Spleen (tissue), 11 donors: ENCODE results near the gene TIAM1. TPM values are rescaled to one million over a fixed set of nuclear protein-coding genes. Genes with fewer than 3 reads are reported as not detected.
A peak's percentile ranks its signal among the peaks of the same experiment; 100 is the strongest.

Experiments used
- DNase-seq: peaks from one replicate; pipeline ENCODE4 v3.0.0-alpha.2; 2020
- H3K27ac ChIP-seq, 8 donors: fragments of 200-600 bp; sonication (generic) in 7 of 8; 1 replicate in 4 of 8; 2 replicates in 4 of 8; pipeline versions ENCODE4 v1.5.0 to v1.8.0; 2016 to 2021; ENCODE audit warnings: inconsistent platforms in 4 of 8, mild to moderate bottlenecking in 4 of 8, moderate library complexity in 1 of 8
- H3K27me3 ChIP-seq, 7 donors: fragments of 200-600 bp; sonication (generic) in 6 of 7; replicated peaks in 1 of 7; 1 replicate in 4 of 7; 2 replicates in 3 of 7; pipeline versions ENCODE4 v1.5.0 to v1.8.0; 2016 to 2021; ENCODE audit warnings: inconsistent platforms in 3 of 7, mild to moderate bottlenecking in 1 of 7
- H3K36me3 ChIP-seq, 6 donors: fragments of 200-600 bp; sonication (generic) in 5 of 6; 1 replicate in 4 of 6; 2 replicates in 2 of 6; pipeline versions ENCODE4 v1.5.0 to v1.8.0; 2016 to 2021; ENCODE audit warnings: inconsistent platforms in 2 of 6
- H3K4me1 ChIP-seq, 6 donors: fragments of 200-600 bp; sonication (generic) in 5 of 6; 1 replicate in 3 of 6; 2 replicates in 3 of 6; pipeline versions ENCODE4 v1.5.0 to v1.8.0; 2016 to 2021; ENCODE audit warnings: inconsistent platforms in 3 of 6
- H3K4me3 ChIP-seq, 8 donors: fragments of 200-600 bp; sonication (generic) in 7 of 8; 1 replicate in 4 of 8; 2 replicates in 4 of 8; pipeline versions ENCODE4 v1.5.0 to v1.8.0; 2016 to 2021; ENCODE audit warnings: inconsistent platforms in 4 of 8, mild to moderate bottlenecking in 4 of 8, moderate library complexity in 2 of 8
- H3K9me3 ChIP-seq, 8 donors: fragments of 200-600 bp; sonication (generic) in 7 of 8; 1 replicate in 4 of 8; 2 replicates in 4 of 8; pipeline versions ENCODE4 v1.5.0 to v1.8.0; 2016 to 2021; ENCODE audit warnings: inconsistent platforms in 4 of 8
- POLR2A ChIP-seq, 3 donors: fragments of 450-650 bp; IDR thresholded peaks; one replicate each; pipeline ENCODE4 v1.5.1; 2017; ENCODE audit warnings: antibody characterized with exemption in 3 of 3, mild to moderate bottlenecking in 1 of 3
- POLR2AphosphoS5 ChIP-seq, 3 donors: sonication (generic); formaldehyde crosslinking; IDR thresholded peaks; one replicate each; pipeline ENCODE4 v1.5.1; 2017; ENCODE audit warnings: antibody characterized with exemption in 3 of 3
- WGBS, 5 donors: extraction: QIAGEN DNeasy Blood & Tissue Kit in 3 of 5; methylation state at CpG; one replicate each; pipeline versions ENCODE4 v1.1.5 to v1.1.7; 2013 to 2018; 5-methylcytosine and 5-hydroxymethylcytosine counted together
- intact Hi-C: fragments of 100-400 bp; cut with DNase I; formaldehyde crosslinking; loops from one replicate; pipeline ENCODE4 v1.15.0; 2023; ENCODE audit warnings: low total_unique reads
- polyA plus RNA-seq, 3 donors: library from polyadenylated mRNA; stranded (reverse); fragments of 200-250 nt; gene quantifications; one replicate each; pipeline ENCODE4 v1.2.1, GENCODE V29; 2013
- total RNA-seq, 7 donors: library from RNA; depleted of rRNA in 3 of 7; stranded (reverse); fragments of >200 nt in 3 of 7; fragmentation: NEBNext Ultra II Directional in 4 of 7; extraction: Animal tissue kit (Norgen Biotek cat#: 25700) in 4 of 7; gene quantifications; one replicate each; pipeline versions ENCODE4 v1.1.0 to v1.2.1, GENCODE V29; 2016 to 2021
- TF ChIP-seq, protein P1 (sequence below), 11 experiments: fragments of 200-600 bp in 7 of 11; fragments of 450-650 bp in 4 of 11; sonication (generic) in 4 of 11; IDR thresholded peaks in 8 of 11; conservative IDR thresholded peaks in 3 of 11; 1 replicate in 7 of 11; 2 replicates in 4 of 11; pipeline versions ENCODE4 v1.4.0 to v1.8.0; 2016 to 2021; ENCODE audit warnings: antibody characterized with exemption in 11 of 11, inconsistent platforms in 4 of 11, mild to moderate bottlenecking in 1 of 11
- donor health status: healthy with polysubstance abuse.
- donor health status: DM: no; HTN: no; CAD: no; lungs with moderate emphysema.
- donor health status: DM: no; HTN: no; CAD: no.
- donor health status: Bipolar disorder and iron deficiency.
- donor health status: healthy.
- donor health status: DM: no; HTN: no; CAD: no.
- donor health status: DM: yes; HTN: yes; CAD: no.

The TIAM1 gene
- total and polyA plus RNA-seq, 10 donors: 1.9 to 35.0 (median 18.4) TPM

DNA sequence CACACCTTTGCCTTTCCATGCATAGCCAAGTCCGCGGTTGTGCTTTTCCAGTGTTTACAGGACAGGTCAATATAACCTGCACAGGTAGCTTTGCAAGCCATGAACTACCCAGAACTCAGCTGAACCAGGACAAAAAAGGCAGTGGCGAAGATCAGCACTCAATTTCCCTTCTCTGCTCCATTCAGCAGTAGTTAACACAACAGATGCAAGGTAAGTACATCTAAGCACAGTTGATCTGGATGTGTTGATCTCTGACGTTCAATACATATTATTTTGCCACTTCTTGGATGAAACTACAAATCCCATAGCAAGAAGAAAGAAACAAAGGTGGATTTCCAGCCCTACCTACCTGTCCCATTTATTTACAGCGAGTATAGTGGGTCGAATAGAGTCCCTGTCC, 159.2 kb downstream of the TIAM1 start:
- TF ChIP-seq POLR2AphosphoS5 (IDR thresholded peaks at IDR 0.05): no peak
- TF ChIP-seq, protein P1, sequence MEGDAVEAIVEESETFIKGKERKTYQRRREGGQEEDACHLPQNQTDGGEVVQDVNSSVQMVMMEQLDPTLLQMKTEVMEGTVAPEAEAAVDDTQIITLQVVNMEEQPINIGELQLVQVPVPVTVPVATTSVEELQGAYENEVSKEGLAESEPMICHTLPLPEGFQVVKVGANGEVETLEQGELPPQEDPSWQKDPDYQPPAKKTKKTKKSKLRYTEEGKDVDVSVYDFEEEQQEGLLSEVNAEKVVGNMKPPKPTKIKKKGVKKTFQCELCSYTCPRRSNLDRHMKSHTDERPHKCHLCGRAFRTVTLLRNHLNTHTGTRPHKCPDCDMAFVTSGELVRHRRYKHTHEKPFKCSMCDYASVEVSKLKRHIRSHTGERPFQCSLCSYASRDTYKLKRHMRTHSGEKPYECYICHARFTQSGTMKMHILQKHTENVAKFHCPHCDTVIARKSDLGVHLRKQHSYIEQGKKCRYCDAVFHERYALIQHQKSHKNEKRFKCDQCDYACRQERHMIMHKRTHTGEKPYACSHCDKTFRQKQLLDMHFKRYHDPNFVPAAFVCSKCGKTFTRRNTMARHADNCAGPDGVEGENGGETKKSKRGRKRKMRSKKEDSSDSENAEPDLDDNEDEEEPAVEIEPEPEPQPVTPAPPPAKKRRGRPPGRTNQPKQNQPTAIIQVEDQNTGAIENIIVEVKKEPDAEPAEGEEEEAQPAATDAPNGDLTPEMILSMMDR (IDR thresholded peaks at IDR 0.05 in 8 of 11, conservative IDR thresholded peaks at IDR 0.05 in 3 of 11): no peak
- TF ChIP-seq POLR2A (IDR thresholded peaks at IDR 0.05): no peak
- H3K27ac ChIP-seq: peak overlapping the region in 5 of 8 donors; percentile 10 to 61 (median 38)
- H3K4me1 ChIP-seq: peaks cover 0 to 3% (median 0%) of the 10 kb centered on the region in 6 donors
- H3K4me3 ChIP-seq: peak overlapping the region in 2 of 8 donors; percentile 19 to 49
- DNase-seq: no peak
- intact Hi-C loops: loop anchor here (5.0 kb wide), 1 partner anchor 88 kb away; no protein-coding TSS in a partner anchor
- H3K27me3 ChIP-seq: no peaks in the 10 kb centered on the region
- WGBS, 5 donors: 86 to 90% (median 88%) methylated on average over 6 of the region's 6 CpGs
- H3K9me3 ChIP-seq: no peaks in the 10 kb centered on the region
- H3K36me3 ChIP-seq: no peaks in the 10 kb centered on the region

DNA sequence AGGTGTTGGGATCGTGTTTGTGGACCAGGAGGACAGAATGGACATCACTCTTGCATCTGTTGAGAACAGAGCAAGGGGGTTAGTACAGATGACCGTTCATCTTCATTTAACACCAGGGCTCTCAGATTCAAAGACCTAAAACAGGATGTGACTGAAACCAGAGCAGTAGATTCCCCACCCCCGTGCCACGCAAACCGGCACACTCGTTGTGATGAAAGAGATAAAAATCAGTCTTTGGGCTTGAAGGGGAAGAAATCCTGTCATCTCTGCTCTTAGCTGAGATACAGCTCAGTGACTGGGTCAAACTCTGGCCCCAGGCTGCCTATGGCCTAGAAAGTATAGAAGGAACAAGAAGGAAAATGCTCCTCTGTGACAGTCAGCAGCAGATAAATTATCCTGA, 159.6 kb downstream of the TIAM1 start:
- peak overlapping the region in 2 of 8 donors; percentile 19 to 49 for H3K4me3 ChIP-seq
- intact Hi-C loops: loop anchor here (5.0 kb wide), 1 partner anchor 87 kb away; no protein-coding TSS in a partner anchor
- DNase-seq: no peak

DNA sequence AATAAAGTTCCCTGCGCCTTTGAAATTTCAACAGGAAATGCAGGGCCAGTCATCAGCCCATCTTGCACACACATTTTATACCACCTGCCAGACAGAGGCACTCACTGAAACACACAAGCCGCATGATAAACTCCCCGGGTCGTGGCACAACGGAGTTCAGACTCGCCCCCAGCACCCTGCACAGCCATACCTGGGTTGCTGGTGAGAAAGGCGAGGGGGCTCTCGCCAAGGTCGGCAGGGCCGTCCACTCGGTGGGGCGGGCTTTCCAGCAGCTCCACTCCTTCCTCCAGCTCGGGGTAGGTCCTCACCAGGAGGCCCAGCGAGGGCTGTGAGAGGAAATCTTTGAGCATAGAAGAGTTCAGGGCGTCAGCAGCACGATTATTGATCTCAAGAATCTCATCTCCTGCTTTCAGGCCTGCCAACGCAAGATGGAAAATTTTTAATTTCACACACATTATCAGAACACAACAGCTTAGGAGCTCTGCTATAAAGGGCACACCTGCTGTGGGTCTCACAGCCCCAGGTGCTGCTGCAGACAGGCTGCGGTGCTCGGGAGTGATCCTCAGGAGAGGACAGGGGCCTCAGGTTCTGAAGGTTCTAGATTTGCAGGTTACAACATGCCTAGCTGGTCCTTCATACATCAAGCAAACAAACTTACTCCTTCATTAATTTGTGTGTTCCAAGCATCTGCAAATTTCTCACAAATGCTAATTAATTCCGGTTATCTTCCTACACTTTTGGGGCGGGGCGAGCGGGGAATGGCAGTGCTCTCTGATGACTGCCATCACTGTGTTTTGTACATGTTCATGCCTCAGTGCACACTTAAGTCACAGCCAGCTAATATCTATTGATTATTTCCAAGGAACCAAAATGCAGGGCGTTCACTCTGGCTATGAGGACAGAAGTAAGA, 161.6 kb downstream of the TIAM1 start:
- Histone ChIP-seq H3K4me3 (peak overlapping the region in 1 of 8 donors; percentile 30), H3K9me3 (no peaks in the 10 kb centered on the region), H3K36me3 (no peaks in the 10 kb centered on the region), H3K27ac (peak overlapping the region in 5 of 8 donors; percentile 3 to 64 (median 8)), H3K4me1 (peaks cover 0 to 3% (median 0%) of the 10 kb centered on the region in 6 donors), H3K27me3 (no peaks in the 10 kb centered on the region)
- no peak for DNase-seq
- 75 to 83% (median 79%) methylated on average over 24 of the region's 24 CpGs for WGBS, 5 donors
- TF ChIP-seq, protein P1 (IDR thresholded peaks at IDR 0.05 in 8 of 11, conservative IDR thresholded peaks at IDR 0.05 in 3 of 11): no peak
- TF ChIP-seq POLR2AphosphoS5 (IDR thresholded peaks at IDR 0.05) (peak in 1 of 3 donors; percentile 63), POLR2A (IDR thresholded peaks at IDR 0.05) (no peak)
- intact Hi-C loops: loop anchor here (5.0 kb wide), 1 partner anchor 85 kb away; no protein-coding TSS in a partner anchor

More for the DNA sequence above, 159.6 kb downstream of the TIAM1 start:
- no peaks in the 10 kb centered on the region for H3K36me3 ChIP-seq
- no peaks in the 10 kb centered on the region for H3K9me3 ChIP-seq
- WGBS, 5 donors: 34 to 53% (median 35%) methylated on average over 6 of the region's 6 CpGs
- peaks cover 0 to 3% (median 0%) of the 10 kb centered on the region in 6 donors for H3K4me1 ChIP-seq
- H3K27ac ChIP-seq: peak overlapping the region in 5 of 8 donors; percentile 10 to 61 (median 38)
- TF ChIP-seq POLR2A (IDR thresholded peaks at IDR 0.05): no peak
- TF ChIP-seq, protein P1 (IDR thresholded peaks at IDR 0.05 in 8 of 11, conservative IDR thresholded peaks at IDR 0.05 in 3 of 11): no peak
- no peak for TF ChIP-seq POLR2AphosphoS5 (IDR thresholded peaks at IDR 0.05)
- no peaks in the 10 kb centered on the region for H3K27me3 ChIP-seq
